GM12892 (cell line): ENCODE results near the gene SLC1A6.

ENCODE experiments used
- POLR2A ChIP-seq: IDR thresholded peaks from 2 replicates; pipeline ENCODE4 v1.6.1; 2011; ENCODE audit warnings: low read depth, low read length, control low read depth
- POLR2AphosphoS5 ChIP-seq: IDR thresholded peaks from 2 replicates; pipeline ENCODE4 v1.6.1; 2011; ENCODE audit warnings: low read depth, low read length, control low read depth
- TAF1 ChIP-seq: IDR thresholded peaks from 2 replicates; pipeline ENCODE4 v1.6.1; 2011; ENCODE audit warnings: low read depth, mild to moderate bottlenecking, control low read depth, low read length, borderline replicate concordance

DNA sequence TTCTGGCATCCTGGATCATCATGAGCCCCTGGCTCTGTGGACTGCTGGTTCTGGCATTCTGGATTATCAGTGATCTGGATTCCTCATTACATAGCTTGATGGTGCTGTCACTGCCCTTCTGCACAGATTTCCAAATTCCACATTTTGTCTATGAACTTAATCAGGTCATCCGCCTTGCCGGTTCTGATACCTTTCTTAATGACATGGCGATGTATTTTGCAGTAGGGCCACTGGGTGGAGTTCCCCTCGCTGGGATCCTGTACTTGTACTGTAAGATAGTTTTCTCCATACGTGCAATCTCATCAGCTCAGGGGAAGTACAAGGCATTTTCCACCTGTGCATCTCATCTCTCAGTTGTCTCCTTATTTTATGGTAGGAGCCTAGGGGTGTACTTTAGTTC is 62.8 kb downstream of the SLC1A6 start:
- TF ChIP-seq TAF1 (no peak), POLR2A (no peak), POLR2AphosphoS5 (no peak)
